GM18951 (cell line): ENCODE measurements around the gene UBE2G2.
A peak's percentile ranks its signal among the peaks of the same experiment; 100 is the strongest.

Experiments used
- POLR2A ChIP-seq: IDR thresholded peaks from 4 replicates; pipeline ENCODE4 v1.6.1; 2011; ENCODE audit warnings: mild to moderate bottlenecking; ENCODE audit not compliant: insufficient read length, insufficient read depth; ENCODE audit errors: extremely low read depth
- in situ Hi-C: fragments of 300-500 bp; cut with MboI; formaldehyde crosslinking; loops from one replicate; pipeline ENCODE4 v1.12.0; 2022; ENCODE audit warnings: low sequenced_read_pairs, mixed read lengths, inconsistent platforms; ENCODE audit not compliant: unreplicated experiment

The UBE2G2 gene

GRCh38 chr21:44831227-44831860 is 29.7 kb upstream of the UBE2G2 start:
- no peak for TF ChIP-seq POLR2A

GRCh38 chr21:44829507-44830092 is 28.0 kb upstream of the UBE2G2 start:
- in situ Hi-C loops: no loop called here
- no peak for TF ChIP-seq POLR2A

More at GRCh38 chr21:44831227-44831860, 29.7 kb upstream of the UBE2G2 start:
- in situ Hi-C loops: no loop called here

GRCh38 chr21:44828362-44829056 is 26.9 kb upstream of the UBE2G2 start:
- no peak for TF ChIP-seq POLR2A

GRCh38 chr21:44823179-44823660 is 21.6 kb upstream of the UBE2G2 start:
- in situ Hi-C loops: no loop called here
- no peak for TF ChIP-seq POLR2A

More at GRCh38 chr21:44828362-44829056, 26.9 kb upstream of the UBE2G2 start:
- in situ Hi-C loops: no loop called here

GRCh38 chr21:44822484-44823178 is 21.0 kb upstream of the UBE2G2 start:
- in situ Hi-C loops: no loop called here
- TF ChIP-seq POLR2A: no peak

GRCh38 chr21:44820851-44821250 is 19.2 kb upstream of the UBE2G2 start:
- TF ChIP-seq POLR2A: no peak
- in situ Hi-C loops: no loop called here

- no peak for TF ChIP-seq POLR2A
- in situ Hi-C loops: no loop called here
These were observed 17.9 kb upstream of the UBE2G2 start for GRCh38 chr21:44819283-44820243.

- in situ Hi-C loops: no loop called here
- no peak for TF ChIP-seq POLR2A
These were observed 17.0 kb upstream of the UBE2G2 start for GRCh38 chr21:44818640-44819011.

GRCh38 chr21:44817914-44818639 is 16.5 kb upstream of the UBE2G2 start, which contains the start of gene SUMO3:
Gene SUMO3 (minus strand): TSS chr21:44818062. CDS start chr21:44817968, 94 bp downstream.
- TF ChIP-seq POLR2A: peak; percentile 79
- in situ Hi-C loops: no loop called here

- in situ Hi-C loops: no loop called here
- TF ChIP-seq POLR2A: no peak
These were observed 15.9 kb upstream of the UBE2G2 start for GRCh38 chr21:44817506-44817880.

- TF ChIP-seq POLR2A: no peak
- in situ Hi-C loops: no loop called here
These were observed 15.3 kb upstream of the UBE2G2 start for GRCh38 chr21:44816761-44817505.
